Gastroesophageal sphincter (tissue), 3 donors: ENCODE measurements around the gene RENBP.

Source experiments
- CTCF ChIP-seq, 4 experiments: fragments of 200-600 bp in 2 of 4; fragments of 450-650 bp in 2 of 4; sonication (generic) in 1 of 4; IDR thresholded peaks; one replicate each; pipeline ENCODE4 v1.5.1; 2017 to 2019; ENCODE audit warnings: antibody characterized with exemption in 4 of 4, mild to moderate bottlenecking in 2 of 4, moderate library complexity in 2 of 4
- EP300 ChIP-seq: sonication (generic); formaldehyde crosslinking; IDR thresholded peaks from one replicate; pipeline ENCODE4 v1.6.1; 2017; ENCODE audit warnings: antibody characterized with exemption, mild to moderate bottlenecking
- POLR2A ChIP-seq, 2 donors: fragments of 450-650 bp; IDR thresholded peaks; one replicate each; pipeline ENCODE4 v1.6.1; 2017; ENCODE audit warnings: antibody characterized with exemption in 2 of 2, mild to moderate bottlenecking in 2 of 2, moderate library complexity in 1 of 2
- POLR2AphosphoS5 ChIP-seq: sonication (generic); formaldehyde crosslinking; IDR thresholded peaks from one replicate; pipeline ENCODE4 v1.6.1; 2017; ENCODE audit warnings: antibody characterized with exemption

DNA sequence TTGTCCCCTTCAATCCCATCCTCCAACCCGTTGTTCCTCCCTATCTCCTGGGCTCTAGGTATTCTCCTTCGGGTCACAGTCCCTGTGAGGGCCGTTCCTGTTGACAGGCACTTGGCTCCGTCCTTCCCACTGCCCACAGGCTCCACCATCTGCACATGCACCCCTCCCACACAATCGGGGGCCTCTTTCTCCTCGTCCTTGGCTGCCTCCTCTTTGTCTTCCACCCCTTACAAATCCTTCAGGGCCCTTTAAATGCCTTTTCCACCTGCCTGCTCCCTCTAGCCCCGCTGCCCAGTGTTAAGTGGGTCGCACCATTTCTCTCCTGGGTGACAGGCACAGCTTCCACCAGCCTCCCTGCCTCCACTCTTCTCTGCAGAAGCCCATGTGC, 42.7 kb downstream of the RENBP start:
- TF ChIP-seq CTCF (IDR thresholded peaks at IDR 0.05) (no peak), EP300 (no peak), POLR2AphosphoS5 (no peak), POLR2A (IDR thresholded peaks at IDR 0.05) (no peak)
